Measurements from ENCODE around the gene RGS7.

Gene RGS7

GRCh38 chr1:240824238-240824637 lies 532.8 kb downstream of the RGS7 start:
- no peaks in the 10 kb centered on the region for H3K36me3 ChIP-seq (ENCODE audit: control insufficient read depth, insufficient read depth, low read length)
- no peaks in the 10 kb centered on the region for H3K79me1 ChIP-seq (ENCODE audit: low read length)
- no peak overlapping the region for H4K8ac ChIP-seq (ENCODE audit: low read depth, low read length)
- no peak overlapping the region for H3K23ac ChIP-seq (ENCODE audit: low read length)
- no peak overlapping the region for H2BK15ac ChIP-seq (replicated peaks; ENCODE audit: low read depth)
- H2BK120ac ChIP-seq (ENCODE audit: low read depth, low read length): no peak overlapping the region
- no peaks in the 10 kb centered on the region for H3K27me3 ChIP-seq (ENCODE audit: insufficient read depth, low read length, poor library complexity)
- H3K4me2 ChIP-seq (ENCODE audit: low read length): no peak overlapping the region
- no peak overlapping the region for H3K9ac ChIP-seq (ENCODE audit: low read length)
- no peak overlapping the region for H4K5ac ChIP-seq (ENCODE audit: low read length)
- H3K4me3 ChIP-seq (ENCODE audit: low read length): no peak overlapping the region
- no peak overlapping the region for H3K56ac ChIP-seq (ENCODE audit: low read length)
- H3K27ac ChIP-seq (ENCODE audit: low read depth, low read length): no peak overlapping the region
- WGBS (ENCODE audit: extremely low coverage, insufficient coverage, low lambda C conversion rate): no CpG with 5 or more reads among the region's 9 CpGs
- no peaks in the 10 kb centered on the region for H3K4me1 ChIP-seq (ENCODE audit: control insufficient read depth, low read depth, low read length)
- no peak for DNase-seq
- no peak overlapping the region for H2AK5ac ChIP-seq (ENCODE audit: low read length)
- H3K79me2 ChIP-seq (ENCODE audit: control insufficient read depth, insufficient read depth, low read length): no peaks in the 10 kb centered on the region
- H2BK5ac ChIP-seq (ENCODE audit: low read length): no peak overlapping the region
- H3K4ac ChIP-seq (ENCODE audit: low read depth, low read length): no peak overlapping the region
- H3K18ac ChIP-seq (ENCODE audit: low read length): no peak overlapping the region

GRCh38 chr1:240823357-240823756 lies 533.6 kb downstream of the RGS7 start:
- Histone ChIP-seq H4K8ac (ENCODE audit: low read depth, low read length) (no peak overlapping the region), H3K4me1 (ENCODE audit: control insufficient read depth, low read depth, low read length) (no peaks in the 10 kb centered on the region), H3K9ac (ENCODE audit: low read length) (no peak overlapping the region), H4K5ac (ENCODE audit: low read length) (no peak overlapping the region), H3K79me1 (ENCODE audit: low read length) (no peaks in the 10 kb centered on the region), H3K23ac (ENCODE audit: low read length) (no peak overlapping the region), H3K36me3 (ENCODE audit: control insufficient read depth, insufficient read depth, low read length) (no peaks in the 10 kb centered on the region), H3K4me2 (ENCODE audit: low read length) (no peak overlapping the region), H3K56ac (ENCODE audit: low read length) (no peak overlapping the region), H3K27me3 (ENCODE audit: insufficient read depth, low read length, poor library complexity) (no peaks in the 10 kb centered on the region), H3K18ac (ENCODE audit: low read length) (no peak overlapping the region), H3K27ac (ENCODE audit: low read depth, low read length) (no peak overlapping the region), H2BK5ac (ENCODE audit: low read length) (no peak overlapping the region), H2BK120ac (ENCODE audit: low read depth, low read length) (no peak overlapping the region), H3K79me2 (ENCODE audit: control insufficient read depth, insufficient read depth, low read length) (no peaks in the 10 kb centered on the region), H3K4ac (ENCODE audit: low read depth, low read length) (no peak overlapping the region), H2AK5ac (ENCODE audit: low read length) (no peak overlapping the region), H3K4me3 (ENCODE audit: low read length) (no peak overlapping the region), H2BK15ac (replicated peaks; ENCODE audit: low read depth) (no peak overlapping the region)
- no peak for DNase-seq
- WGBS (ENCODE audit: extremely low coverage, insufficient coverage, low lambda C conversion rate): no CpG with 5 or more reads among the region's 31 CpGs

GRCh38 chr1:240821925-240822324 lies 535.1 kb downstream of the RGS7 start:
- H2BK15ac ChIP-seq (replicated peaks; ENCODE audit: low read depth): no peak overlapping the region
- no peak overlapping the region for H2BK120ac ChIP-seq (ENCODE audit: low read depth, low read length)
- H4K8ac ChIP-seq (ENCODE audit: low read depth, low read length): no peak overlapping the region
- H3K79me2 ChIP-seq (ENCODE audit: control insufficient read depth, insufficient read depth, low read length): no peaks in the 10 kb centered on the region
- DNase-seq: no peak
- no peak overlapping the region for H3K9ac ChIP-seq (ENCODE audit: low read length)
- no peaks in the 10 kb centered on the region for H3K79me1 ChIP-seq (ENCODE audit: low read length)
- no peak overlapping the region for H3K56ac ChIP-seq (ENCODE audit: low read length)
- no peaks in the 10 kb centered on the region for H3K36me3 ChIP-seq (ENCODE audit: control insufficient read depth, insufficient read depth, low read length)
- no peak overlapping the region for H3K23ac ChIP-seq (ENCODE audit: low read length)
- no peak overlapping the region for H3K4me3 ChIP-seq (ENCODE audit: low read length)
- H3K27ac ChIP-seq (ENCODE audit: low read depth, low read length): no peak overlapping the region
- H3K27me3 ChIP-seq (ENCODE audit: insufficient read depth, low read length, poor library complexity): no peaks in the 10 kb centered on the region
- H2BK5ac ChIP-seq (ENCODE audit: low read length): no peak overlapping the region
- H3K4me2 ChIP-seq (ENCODE audit: low read length): no peak overlapping the region
- no peak overlapping the region for H3K18ac ChIP-seq (ENCODE audit: low read length)
- H2AK5ac ChIP-seq (ENCODE audit: low read length): no peak overlapping the region
- no peak overlapping the region for H3K4ac ChIP-seq (ENCODE audit: low read depth, low read length)
- H3K4me1 ChIP-seq (ENCODE audit: control insufficient read depth, low read depth, low read length): no peaks in the 10 kb centered on the region
- H4K5ac ChIP-seq (ENCODE audit: low read length): no peak overlapping the region
- WGBS (ENCODE audit: extremely low coverage, insufficient coverage, low lambda C conversion rate): no CpG with 5 or more reads among the region's 2 CpGs

- no peak overlapping the region for H3K4me2 ChIP-seq (ENCODE audit: low read length)
- H3K4me1 ChIP-seq (ENCODE audit: control insufficient read depth, low read depth, low read length): no peaks in the 10 kb centered on the region
- no peak overlapping the region for H3K23ac ChIP-seq (ENCODE audit: low read length)
- H4K8ac ChIP-seq (ENCODE audit: low read depth, low read length): no peak overlapping the region
- no peaks in the 10 kb centered on the region for H3K27me3 ChIP-seq (ENCODE audit: insufficient read depth, low read length, poor library complexity)
- WGBS (ENCODE audit: extremely low coverage, insufficient coverage, low lambda C conversion rate): no CpG with 5 or more reads among the region's 3 CpGs
- H3K56ac ChIP-seq (ENCODE audit: low read length): no peak overlapping the region
- no peak overlapping the region for H2BK5ac ChIP-seq (ENCODE audit: low read length)
- no peaks in the 10 kb centered on the region for H3K79me1 ChIP-seq (ENCODE audit: low read length)
- H2BK15ac ChIP-seq (replicated peaks; ENCODE audit: low read depth): no peak overlapping the region
- H3K9ac ChIP-seq (ENCODE audit: low read length): no peak overlapping the region
- no peak overlapping the region for H3K4ac ChIP-seq (ENCODE audit: low read depth, low read length)
- H4K5ac ChIP-seq (ENCODE audit: low read length): no peak overlapping the region
- H3K18ac ChIP-seq (ENCODE audit: low read length): no peak overlapping the region
- H3K4me3 ChIP-seq (ENCODE audit: low read length): no peak overlapping the region
- H2AK5ac ChIP-seq (ENCODE audit: low read length): no peak overlapping the region
- H3K36me3 ChIP-seq (ENCODE audit: control insufficient read depth, insufficient read depth, low read length): no peaks in the 10 kb centered on the region
- no peaks in the 10 kb centered on the region for H3K79me2 ChIP-seq (ENCODE audit: control insufficient read depth, insufficient read depth, low read length)
- H2BK120ac ChIP-seq (ENCODE audit: low read depth, low read length): no peak overlapping the region
- DNase-seq: no peak
- H3K27ac ChIP-seq (ENCODE audit: low read depth, low read length): no peak overlapping the region
Measured at GRCh38 chr1:240820816-240821215, 536.2 kb downstream of the RGS7 start.

- Histone ChIP-seq H3K4ac (ENCODE audit: low read depth, low read length) (no peak overlapping the region), H3K4me2 (ENCODE audit: low read length) (no peak overlapping the region), H3K79me1 (ENCODE audit: low read length) (no peaks in the 10 kb centered on the region), H4K8ac (ENCODE audit: low read depth, low read length) (no peak overlapping the region), H3K18ac (ENCODE audit: low read length) (no peak overlapping the region), H2AK5ac (ENCODE audit: low read length) (no peak overlapping the region), H3K4me3 (ENCODE audit: low read length) (no peak overlapping the region), H3K27me3 (ENCODE audit: insufficient read depth, low read length, poor library complexity) (no peaks in the 10 kb centered on the region), H3K9ac (ENCODE audit: low read length) (no peak overlapping the region), H2BK15ac (replicated peaks; ENCODE audit: low read depth) (no peak overlapping the region), H2BK120ac (ENCODE audit: low read depth, low read length) (no peak overlapping the region), H3K4me1 (ENCODE audit: control insufficient read depth, low read depth, low read length) (no peaks in the 10 kb centered on the region), H3K23ac (ENCODE audit: low read length) (no peak overlapping the region), H2BK5ac (ENCODE audit: low read length) (no peak overlapping the region), H3K27ac (ENCODE audit: low read depth, low read length) (no peak overlapping the region), H3K36me3 (ENCODE audit: control insufficient read depth, insufficient read depth, low read length) (no peaks in the 10 kb centered on the region), H3K79me2 (ENCODE audit: control insufficient read depth, insufficient read depth, low read length) (no peaks in the 10 kb centered on the region), H4K5ac (ENCODE audit: low read length) (no peak overlapping the region), H3K56ac (ENCODE audit: low read length) (no peak overlapping the region)
- DNase-seq: no peak
- no CpG with 5 or more reads among the region's 2 CpGs for WGBS (ENCODE audit: extremely low coverage, insufficient coverage, low lambda C conversion rate)
Measured at GRCh38 chr1:240816472-240816871, 540.5 kb downstream of the RGS7 start.

- Histone ChIP-seq H3K4me2 (ENCODE audit: low read length) (no peak overlapping the region), H3K18ac (ENCODE audit: low read length) (no peak overlapping the region)
Measured at GRCh38 chr1:240813720-240814119, 543.3 kb downstream of the RGS7 start.

More at GRCh38 chr1:240813720-240814119, 543.3 kb downstream of the RGS7 start:
- no peak overlapping the region for H2BK5ac ChIP-seq (ENCODE audit: low read length)
- H3K27me3 ChIP-seq (ENCODE audit: insufficient read depth, low read length, poor library complexity): no peaks in the 10 kb centered on the region
- H3K4me1 ChIP-seq (ENCODE audit: control insufficient read depth, low read depth, low read length): no peaks in the 10 kb centered on the region
- DNase-seq: no peak
- no peaks in the 10 kb centered on the region for H3K79me1 ChIP-seq (ENCODE audit: low read length)
- no peak overlapping the region for H3K9ac ChIP-seq (ENCODE audit: low read length)
- no peak overlapping the region for H3K4ac ChIP-seq (ENCODE audit: low read depth, low read length)
- H4K8ac ChIP-seq (ENCODE audit: low read depth, low read length): no peak overlapping the region
- H3K56ac ChIP-seq (ENCODE audit: low read length): no peak overlapping the region
- H2AK5ac ChIP-seq (ENCODE audit: low read length): no peak overlapping the region
- H3K79me2 ChIP-seq (ENCODE audit: control insufficient read depth, insufficient read depth, low read length): no peaks in the 10 kb centered on the region
- no peaks in the 10 kb centered on the region for H3K36me3 ChIP-seq (ENCODE audit: control insufficient read depth, insufficient read depth, low read length)
- no peak overlapping the region for H3K23ac ChIP-seq (ENCODE audit: low read length)
- no peak overlapping the region for H2BK120ac ChIP-seq (ENCODE audit: low read depth, low read length)
- no CpG with 5 or more reads among the region's 2 CpGs for WGBS (ENCODE audit: extremely low coverage, insufficient coverage, low lambda C conversion rate)
- no peak overlapping the region for H3K27ac ChIP-seq (ENCODE audit: low read depth, low read length)
- H2BK15ac ChIP-seq (replicated peaks; ENCODE audit: low read depth): no peak overlapping the region
- H4K5ac ChIP-seq (ENCODE audit: low read length): no peak overlapping the region
- no peak overlapping the region for H3K4me3 ChIP-seq (ENCODE audit: low read length)
